Osteoblast (primary cell): ENCODE results near the gene SFT2D2. TPM values are rescaled to one million over a fixed set of nuclear protein-coding genes. Genes with fewer than 3 reads are reported as not detected.

Source experiments
- DNase-seq: peaks from one replicate; pipeline ENCODE4 v3.0.0; 2011; ENCODE audit warnings: low spot score, mixed read lengths; ENCODE audit not compliant: insufficient read length; ENCODE audit errors: missing footprints
- H2AFZ ChIP-seq: 2 replicates; pipeline ENCODE4 v1.6.0; 2011; ENCODE audit warnings: mild to moderate bottlenecking, low read length
- H3K27ac ChIP-seq: 2 replicates; pipeline ENCODE4 v1.5.1; 2011; ENCODE audit warnings: mild to moderate bottlenecking, low read depth, low read length, moderate library complexity
- H3K27me3 ChIP-seq: 2 replicates; pipeline ENCODE4 v1.6.0; 2012; ENCODE audit warnings: mild to moderate bottlenecking, control low read depth, inconsistent platforms, low read length, moderate library complexity; ENCODE audit not compliant: insufficient read depth
- H3K36me3 ChIP-seq: 2 replicates; pipeline ENCODE4 v1.5.1; 2011; ENCODE audit warnings: mild to moderate bottlenecking, low read length, control low read depth, moderate library complexity; ENCODE audit not compliant: insufficient read depth
- H3K4me1 ChIP-seq: 2 replicates; pipeline ENCODE4 v1.5.1; 2011; ENCODE audit warnings: mild to moderate bottlenecking, low read length, control low read depth, moderate library complexity; ENCODE audit not compliant: insufficient read depth
- H3K4me2 ChIP-seq: 2 replicates; pipeline ENCODE4 v1.6.0; 2011; ENCODE audit warnings: mild to moderate bottlenecking, low read length; ENCODE audit not compliant: insufficient read depth
- H3K4me3 ChIP-seq: fragments of 200-600 bp; sonication (generic); 3 replicates; pipeline ENCODE4 v1.5.1; 2012; ENCODE audit warnings: mild to moderate bottlenecking, low read length, inconsistent platforms; ENCODE audit not compliant: insufficient read depth
- H3K79me2 ChIP-seq: 2 replicates; pipeline ENCODE4 v1.6.0; 2012; ENCODE audit warnings: mild to moderate bottlenecking, low read length, control low read depth, inconsistent platforms; ENCODE audit not compliant: insufficient read depth
- H3K9me3 ChIP-seq: 2 replicates; pipeline ENCODE4 v1.5.1; 2011; ENCODE audit warnings: low read depth, low read length, control low read depth
- H4K20me1 ChIP-seq: 2 replicates; pipeline ENCODE4 v1.6.0; 2012; ENCODE audit warnings: mild to moderate bottlenecking, low read length, control low read depth; ENCODE audit not compliant: insufficient read depth
- total RNA-seq: library from RNA; depleted of rRNA; stranded (reverse); fragments of >200 nt; gene quantifications from 2 replicates; pipeline ENCODE4 v1.2.3, GENCODE V29; 2012
- TF ChIP-seq, protein P1 (sequence below): IDR thresholded peaks from 2 replicates; pipeline ENCODE4 v1.5.1; 2011; ENCODE audit warnings: mild to moderate bottlenecking, low read depth, low read length, moderate library complexity; ENCODE audit errors: extremely low read depth

Gene SFT2D2
- 60.8 and 62.2 TPM in 2 replicates for total RNA-seq

DNA sequence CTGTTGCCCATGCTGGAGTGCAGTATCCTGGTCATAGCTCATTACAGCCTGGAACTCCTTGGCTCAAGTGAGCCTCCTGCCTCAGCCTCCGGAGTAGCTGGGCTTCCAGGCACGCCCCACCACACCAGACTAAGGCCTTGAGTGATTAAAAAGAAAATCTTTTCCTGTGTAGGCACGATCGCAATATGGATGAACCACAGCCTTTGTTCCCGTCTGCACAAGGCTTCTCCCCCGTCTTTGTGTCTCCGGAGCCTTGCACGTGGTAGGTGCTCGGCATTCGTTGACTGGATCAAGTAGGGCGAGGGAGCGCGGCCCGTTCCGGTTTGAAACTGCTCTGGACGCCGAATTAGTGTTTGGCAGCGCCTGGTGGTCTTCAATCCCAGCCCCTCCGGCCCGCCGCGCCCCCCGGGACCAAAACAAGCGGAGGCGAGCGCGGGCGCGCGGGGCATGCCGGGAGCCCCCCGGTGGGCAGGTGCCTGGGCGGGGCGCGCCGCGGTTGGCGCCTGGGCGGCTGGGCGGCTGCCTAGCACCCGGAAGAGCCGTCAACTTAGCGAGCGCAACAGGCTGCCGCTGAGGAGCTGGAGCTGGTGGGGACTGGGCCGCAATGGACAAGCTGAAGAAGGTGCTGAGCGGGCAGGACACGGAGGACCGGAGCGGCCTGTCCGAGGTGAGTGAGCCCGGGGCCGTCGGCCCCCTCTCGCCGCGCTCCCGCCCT is at the start of gene SFT2D2:
TSS of gene SFT2D2 (plus strand) at position 529 of the 715 bp plus-strand sequence. CDS start at position 605, 76 bp downstream.
- H3K27me3 ChIP-seq, result no peaks in the 10 kb centered on the region
- peak within 1 kb of the TSS; percentile 89 for H3K4me2 ChIP-seq
- H3K4me3 ChIP-seq, result peak within 1 kb of the TSS; percentile 85
- H3K27ac ChIP-seq, result peak within 1 kb of the TSS; percentile 64
- H3K36me3 ChIP-seq, result no peaks in the 10 kb centered on the region
- TF ChIP-seq, protein P1, sequence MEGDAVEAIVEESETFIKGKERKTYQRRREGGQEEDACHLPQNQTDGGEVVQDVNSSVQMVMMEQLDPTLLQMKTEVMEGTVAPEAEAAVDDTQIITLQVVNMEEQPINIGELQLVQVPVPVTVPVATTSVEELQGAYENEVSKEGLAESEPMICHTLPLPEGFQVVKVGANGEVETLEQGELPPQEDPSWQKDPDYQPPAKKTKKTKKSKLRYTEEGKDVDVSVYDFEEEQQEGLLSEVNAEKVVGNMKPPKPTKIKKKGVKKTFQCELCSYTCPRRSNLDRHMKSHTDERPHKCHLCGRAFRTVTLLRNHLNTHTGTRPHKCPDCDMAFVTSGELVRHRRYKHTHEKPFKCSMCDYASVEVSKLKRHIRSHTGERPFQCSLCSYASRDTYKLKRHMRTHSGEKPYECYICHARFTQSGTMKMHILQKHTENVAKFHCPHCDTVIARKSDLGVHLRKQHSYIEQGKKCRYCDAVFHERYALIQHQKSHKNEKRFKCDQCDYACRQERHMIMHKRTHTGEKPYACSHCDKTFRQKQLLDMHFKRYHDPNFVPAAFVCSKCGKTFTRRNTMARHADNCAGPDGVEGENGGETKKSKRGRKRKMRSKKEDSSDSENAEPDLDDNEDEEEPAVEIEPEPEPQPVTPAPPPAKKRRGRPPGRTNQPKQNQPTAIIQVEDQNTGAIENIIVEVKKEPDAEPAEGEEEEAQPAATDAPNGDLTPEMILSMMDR, result no peak
- H4K20me1 ChIP-seq, result peaks cover 21% of the 10 kb centered on the region
- peak; percentile 96 for DNase-seq
- H3K9me3 ChIP-seq, result peaks cover 2% of the 10 kb centered on the region
- peak within 1 kb of the TSS; percentile 98 for H2AFZ ChIP-seq
- peaks cover 47% of the 10 kb centered on the region for H3K79me2 ChIP-seq
- H3K4me1 ChIP-seq, result peaks cover 25% of the 10 kb centered on the region

DNA sequence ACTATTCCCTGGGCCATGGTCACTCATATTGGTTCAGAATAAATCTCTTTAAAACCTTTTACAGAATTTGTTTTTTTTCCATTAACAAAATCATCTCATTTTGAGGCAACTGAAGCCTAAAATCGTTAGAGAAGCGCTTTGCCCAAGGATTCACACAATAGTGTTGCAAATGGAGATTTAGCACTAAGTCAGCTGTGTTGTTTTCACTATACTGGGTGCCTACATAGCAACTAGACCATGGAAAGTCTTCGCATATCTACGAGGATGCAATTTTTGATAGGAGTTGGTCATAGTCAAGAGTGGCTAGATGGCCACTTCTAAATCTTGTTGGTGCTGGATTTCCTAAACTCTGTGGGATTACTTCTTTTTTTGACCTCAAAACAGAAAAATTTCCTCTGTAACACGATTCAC is 47.6 kb upstream of the SFT2D2 start:
- no peak for DNase-seq
- Histone ChIP-seq H3K27ac (peak overlapping the region; percentile 90), H2AFZ (peak overlapping the region; percentile 72), H3K9me3 (no peaks in the 10 kb centered on the region), H3K4me3 (peak overlapping the region; percentile 90), H3K79me2 (peaks cover 32% of the 10 kb centered on the region), H4K20me1 (peaks cover 3% of the 10 kb centered on the region), H3K4me2 (peak overlapping the region; percentile 93), H3K27me3 (no peaks in the 10 kb centered on the region), H3K36me3 (no peaks in the 10 kb centered on the region), H3K4me1 (peaks cover 5% of the 10 kb centered on the region)
- TF ChIP-seq, protein P1, result no peak

DNA sequence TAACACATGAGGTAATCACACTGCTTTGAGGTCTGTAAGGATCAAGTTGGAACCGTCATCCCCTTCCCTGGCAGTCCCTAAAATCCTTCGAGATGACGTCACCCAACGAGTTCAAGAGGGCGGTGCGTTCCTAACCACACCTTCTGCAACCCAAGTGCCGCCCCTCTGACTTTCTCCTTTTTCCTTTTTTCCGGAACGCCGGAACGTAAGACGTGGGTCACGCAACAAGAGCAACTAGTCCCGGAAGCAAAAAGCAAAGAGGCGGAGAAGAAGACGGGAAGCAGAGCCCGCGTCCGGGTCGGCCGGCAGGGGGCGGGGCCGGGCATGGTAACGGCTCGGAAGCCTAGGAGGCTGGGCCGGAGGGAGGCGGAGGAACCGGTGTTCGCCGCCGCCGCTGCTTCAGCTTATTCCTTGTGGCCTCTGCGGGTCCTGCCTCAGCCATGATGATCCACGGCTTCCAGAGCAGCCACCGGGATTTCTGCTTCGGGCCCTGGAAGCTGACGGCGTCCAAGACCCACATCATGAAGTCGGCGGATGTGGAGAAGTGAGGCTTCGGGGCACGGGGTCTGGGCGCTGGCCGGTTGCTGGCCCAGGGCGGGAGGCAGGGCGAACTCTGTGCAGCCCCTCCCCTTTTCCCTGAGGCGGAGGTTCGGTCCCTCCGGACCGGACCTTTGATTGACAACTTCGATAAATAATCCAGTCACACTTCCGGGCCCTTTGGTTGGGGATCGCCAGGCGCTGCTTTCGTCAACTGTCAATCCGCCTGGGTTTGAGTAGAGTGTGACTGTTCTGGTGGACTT is 47.0 kb upstream of the SFT2D2 start, which contains the start of gene TIPRL:
TSS of gene TIPRL (plus strand) at position 325 of the 800 bp plus-strand sequence. CDS start at position 441, 116 bp downstream.
- Histone ChIP-seq H3K4me2 (peak within 1 kb of the TSS; percentile 93), H3K36me3 (peaks cover 1% of the 10 kb centered on the region), H4K20me1 (peaks cover 4% of the 10 kb centered on the region), H2AFZ (peak within 1 kb of the TSS; percentile 91), H3K4me3 (peak within 1 kb of the TSS; percentile 90), H3K27ac (peak within 1 kb of the TSS; percentile 90), H3K4me1 (peaks cover 5% of the 10 kb centered on the region), H3K9me3 (no peaks in the 10 kb centered on the region), H3K27me3 (no peaks in the 10 kb centered on the region), H3K79me2 (peaks cover 37% of the 10 kb centered on the region)
- TF ChIP-seq, protein P1, result peak; percentile 43
- peak; percentile 90 for DNase-seq
